ENCODE data around the gene GJA9.

GJA9 gene

DNA sequence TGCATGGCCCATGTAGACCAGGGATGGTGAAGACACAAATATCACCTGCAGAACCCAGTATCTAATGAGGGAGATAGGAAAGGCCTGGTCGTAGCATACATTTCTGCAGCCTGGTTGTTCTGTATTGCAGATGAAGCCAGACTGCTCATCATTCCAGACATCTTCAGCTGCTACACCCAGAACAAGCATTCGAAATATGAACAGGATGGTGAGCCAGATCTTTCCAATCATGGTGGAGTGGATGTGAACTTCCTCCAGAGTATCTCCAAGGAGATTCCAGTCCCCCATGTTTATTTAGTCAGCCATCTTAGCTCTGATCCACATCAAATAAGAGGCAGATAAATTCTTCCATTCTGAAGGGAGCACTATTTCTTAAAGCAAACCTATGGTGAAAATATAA lies 5.6 kb downstream of the GJA9 start:
- Histone ChIP-seq H3K36me3 (ENCODE audit: insufficient read depth, insufficient read length, low read length) (no peaks in the 10 kb centered on the region), H3K9me3 (ENCODE audit: insufficient read depth, low read length) (no peaks in the 10 kb centered on the region), H3K27me3 (ENCODE audit: insufficient read depth, insufficient read length) (no peaks in the 10 kb centered on the region), H3K4me3 (ENCODE audit: insufficient read length, low read depth) (no peak overlapping the region), H3K4me1 (ENCODE audit: insufficient read depth, insufficient read length) (peaks cover 3% of the 10 kb centered on the region), H3K9ac (ENCODE audit: insufficient read length, low read depth) (no peak overlapping the region)
- TF ChIP-seq SUZ12 (IDR thresholded peaks at IDR 0.05; ENCODE audit: extremely low read depth, insufficient read depth, insufficient read length) (no peak), YY1 (IDR thresholded peaks at IDR 0.05; ENCODE audit: insufficient read depth, insufficient read length) (no peak), ZNF274 (IDR thresholded peaks at IDR 0.05; ENCODE audit: low read depth, low read length) (no peak)
- DNase-seq (ENCODE audit: low read depth, low spot score) = no peak

DNA sequence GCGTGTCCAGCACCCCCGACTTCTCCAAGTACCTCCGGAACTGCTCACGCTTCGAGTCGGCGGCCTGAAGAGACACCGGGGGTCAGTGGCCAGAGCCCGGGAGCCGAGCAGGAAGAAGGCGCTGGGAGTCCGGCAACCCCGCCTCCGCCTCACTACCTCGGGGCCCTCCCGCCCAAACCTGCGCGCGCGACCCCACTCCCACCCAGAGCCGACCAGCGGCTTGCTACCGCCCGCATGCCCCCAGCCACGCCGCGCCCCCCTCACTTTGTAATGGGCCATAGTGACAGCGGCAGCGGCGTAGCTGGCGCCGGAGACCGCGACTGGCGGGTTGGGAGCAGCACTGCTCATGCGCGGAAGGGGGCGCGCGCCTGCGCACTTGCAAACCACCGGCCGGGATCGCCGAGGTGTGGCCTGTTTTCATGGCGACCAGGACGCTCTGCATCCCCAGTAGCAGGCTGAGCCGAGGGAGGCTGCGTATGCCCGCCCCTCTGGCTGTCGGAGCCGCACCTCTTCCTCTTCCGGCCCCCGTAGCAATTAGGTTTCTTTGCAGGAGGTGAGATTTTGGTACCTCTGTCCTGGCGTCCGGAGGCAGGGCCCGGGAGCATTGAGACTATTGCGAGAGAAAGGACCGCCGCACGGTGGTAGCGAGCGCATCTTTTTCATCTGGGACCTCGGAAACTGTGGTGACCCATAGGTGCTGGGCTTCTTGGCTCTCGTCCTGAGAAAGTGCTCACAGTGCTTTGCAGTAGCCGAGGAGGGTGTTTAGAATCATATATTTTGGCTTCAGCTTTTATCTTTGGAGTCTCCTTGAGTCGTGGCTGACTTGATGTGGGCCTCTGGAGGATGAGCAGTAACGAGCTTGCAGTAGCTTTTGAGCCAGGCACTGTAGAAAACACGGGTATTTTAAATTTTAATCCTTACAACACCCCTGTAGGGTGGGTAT lies 8.1 kb downstream of the GJA9 start, which contains the start of gene MYCBP:
Gene MYCBP, minus strand, starts transcription at position 322 of the 943 bp plus-strand sequence. Its CDS starts 43 bp downstream, at position 279.
- Histone ChIP-seq H3K27me3 (ENCODE audit: insufficient read depth, insufficient read length) (no peaks in the 10 kb centered on the region), H3K4me3 (ENCODE audit: insufficient read length, low read depth) (peak within 1 kb of the TSS; percentile 96), H3K4me1 (ENCODE audit: insufficient read depth, insufficient read length) (peaks cover 3% of the 10 kb centered on the region), H3K9me3 (ENCODE audit: insufficient read depth, low read length) (no peaks in the 10 kb centered on the region), H3K36me3 (ENCODE audit: insufficient read depth, insufficient read length, low read length) (no peaks in the 10 kb centered on the region), H3K9ac (ENCODE audit: insufficient read length, low read depth) (peak within 1 kb of the TSS; percentile 97)
- peak; percentile 99 for DNase-seq (ENCODE audit: low read depth, low spot score)
- TF ChIP-seq ZNF274 (IDR thresholded peaks at IDR 0.05; ENCODE audit: low read depth, low read length) (no peak), YY1 (IDR thresholded peaks at IDR 0.05; ENCODE audit: insufficient read depth, insufficient read length) (peak; percentile 34), SUZ12 (IDR thresholded peaks at IDR 0.05; ENCODE audit: extremely low read depth, insufficient read depth, insufficient read length) (no peak)

DNA sequence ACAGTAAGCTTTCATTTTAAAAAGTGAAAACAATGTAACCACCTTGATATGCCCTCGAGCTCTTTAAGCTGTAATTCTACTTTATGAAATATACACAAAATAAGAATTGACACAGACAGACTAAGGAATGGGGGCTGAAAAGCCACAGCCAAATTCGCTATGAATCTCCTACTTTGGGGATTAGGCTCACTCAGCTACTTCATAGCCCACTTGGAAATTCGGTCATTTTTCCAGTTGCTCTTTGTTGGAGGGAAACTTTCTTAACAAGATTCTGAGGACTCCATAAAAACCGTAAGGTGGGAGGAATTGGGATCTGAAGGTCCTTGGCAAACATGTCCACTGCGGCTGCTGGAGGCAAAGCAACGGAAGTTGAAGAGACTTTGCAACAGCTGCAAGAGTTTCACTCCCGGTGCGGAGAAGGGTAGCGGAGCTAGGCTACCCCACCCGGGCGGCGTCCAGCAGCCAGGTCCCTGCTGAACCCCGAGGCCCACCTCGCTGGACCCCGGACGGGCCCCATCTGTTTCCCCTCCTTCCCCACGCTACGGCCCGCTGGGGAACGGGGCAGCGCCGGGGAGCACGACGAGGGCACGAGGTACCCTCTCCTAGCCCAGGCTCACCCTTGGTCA lies 8.9 kb downstream of the GJA9 start:
- H3K9ac ChIP-seq (ENCODE audit: insufficient read length, low read depth) = peak overlapping the region; percentile 97
- H3K4me1 ChIP-seq (ENCODE audit: insufficient read depth, insufficient read length) = peaks cover 3% of the 10 kb centered on the region
- H3K9me3 ChIP-seq (ENCODE audit: insufficient read depth, low read length) = no peaks in the 10 kb centered on the region
- H3K4me3 ChIP-seq (ENCODE audit: insufficient read length, low read depth) = peak overlapping the region; percentile 96
- H3K36me3 ChIP-seq (ENCODE audit: insufficient read depth, insufficient read length, low read length) = no peaks in the 10 kb centered on the region
- DNase-seq (ENCODE audit: low read depth, low spot score) = peak; percentile 15
- no peaks in the 10 kb centered on the region for H3K27me3 ChIP-seq (ENCODE audit: insufficient read depth, insufficient read length)
- TF ChIP-seq ZNF274 (IDR thresholded peaks at IDR 0.05; ENCODE audit: low read depth, low read length) (no peak), YY1 (IDR thresholded peaks at IDR 0.05; ENCODE audit: insufficient read depth, insufficient read length) (no peak), SUZ12 (IDR thresholded peaks at IDR 0.05; ENCODE audit: extremely low read depth, insufficient read depth, insufficient read length) (no peak)

DNA sequence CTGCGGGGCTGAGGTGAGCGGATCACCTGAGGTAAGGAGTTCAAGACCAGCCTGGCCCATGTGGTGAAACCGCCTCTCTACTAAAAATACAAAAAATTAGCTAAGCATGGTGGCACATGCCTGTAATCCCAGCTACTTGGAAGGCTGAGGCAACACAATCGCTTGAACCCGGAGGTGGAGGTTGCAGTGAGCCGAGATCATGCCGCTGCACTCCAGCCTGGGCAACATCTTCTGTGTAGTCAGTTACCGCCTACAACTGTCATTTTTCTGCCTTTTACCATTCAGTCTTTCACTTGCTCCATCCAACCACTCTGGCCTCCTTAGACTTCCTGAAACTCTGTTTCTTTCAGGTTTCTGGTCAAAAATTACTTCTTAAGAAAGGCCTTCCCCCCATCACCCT lies 10.4 kb downstream of the GJA9 start:
- Histone ChIP-seq H3K4me3 (ENCODE audit: insufficient read length, low read depth) (no peak overlapping the region), H3K9me3 (ENCODE audit: insufficient read depth, low read length) (no peaks in the 10 kb centered on the region)
- TF ChIP-seq ZNF274 (IDR thresholded peaks at IDR 0.05; ENCODE audit: low read depth, low read length) (no peak), SUZ12 (IDR thresholded peaks at IDR 0.05; ENCODE audit: extremely low read depth, insufficient read depth, insufficient read length) (no peak), YY1 (IDR thresholded peaks at IDR 0.05; ENCODE audit: insufficient read depth, insufficient read length) (no peak)

DNA sequence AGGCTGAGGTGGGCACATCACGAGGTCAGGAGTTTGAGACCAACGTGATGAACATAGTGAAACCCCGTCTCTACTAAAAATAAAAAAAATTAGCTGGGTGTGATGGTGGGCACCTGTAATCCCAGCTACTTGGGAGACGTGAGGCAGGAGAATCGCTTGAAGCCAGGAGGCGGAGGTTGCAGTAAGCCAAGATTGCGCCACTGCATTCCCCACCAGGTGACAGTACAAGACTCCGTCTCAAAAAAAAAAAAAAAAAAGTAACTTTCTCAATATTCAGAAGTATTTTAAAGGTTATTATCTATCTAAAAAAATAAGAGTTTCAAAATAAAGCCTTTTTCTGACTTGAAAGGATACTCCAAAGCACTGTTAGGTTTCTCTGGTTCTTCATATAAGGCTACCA lies 14.2 kb downstream of the GJA9 start:
- TF ChIP-seq SUZ12 (IDR thresholded peaks at IDR 0.05; ENCODE audit: extremely low read depth, insufficient read depth, insufficient read length) = no peak
- no peak for TF ChIP-seq ZNF274 (IDR thresholded peaks at IDR 0.05; ENCODE audit: low read depth, low read length)
- Histone ChIP-seq H3K9me3 (ENCODE audit: insufficient read depth, low read length) (no peaks in the 10 kb centered on the region), H3K9ac (ENCODE audit: insufficient read length, low read depth) (no peak overlapping the region), H3K36me3 (ENCODE audit: insufficient read depth, insufficient read length, low read length) (peaks cover 30% of the 10 kb centered on the region), H3K4me1 (ENCODE audit: insufficient read depth, insufficient read length) (no peaks in the 10 kb centered on the region), H3K27me3 (ENCODE audit: insufficient read depth, insufficient read length) (no peaks in the 10 kb centered on the region), H3K4me3 (ENCODE audit: insufficient read length, low read depth) (no peak overlapping the region)
- no peak for DNase-seq (ENCODE audit: low read depth, low spot score)

More for the DNA sequence above, 10.4 kb downstream of the GJA9 start:
- peaks cover 3% of the 10 kb centered on the region for H3K4me1 ChIP-seq (ENCODE audit: insufficient read depth, insufficient read length)
- no peaks in the 10 kb centered on the region for H3K27me3 ChIP-seq (ENCODE audit: insufficient read depth, insufficient read length)
- peaks cover 11% of the 10 kb centered on the region for H3K36me3 ChIP-seq (ENCODE audit: insufficient read depth, insufficient read length, low read length)
- DNase-seq (ENCODE audit: low read depth, low spot score) = no peak
- H3K9ac ChIP-seq (ENCODE audit: insufficient read length, low read depth) = no peak overlapping the region

DNA sequence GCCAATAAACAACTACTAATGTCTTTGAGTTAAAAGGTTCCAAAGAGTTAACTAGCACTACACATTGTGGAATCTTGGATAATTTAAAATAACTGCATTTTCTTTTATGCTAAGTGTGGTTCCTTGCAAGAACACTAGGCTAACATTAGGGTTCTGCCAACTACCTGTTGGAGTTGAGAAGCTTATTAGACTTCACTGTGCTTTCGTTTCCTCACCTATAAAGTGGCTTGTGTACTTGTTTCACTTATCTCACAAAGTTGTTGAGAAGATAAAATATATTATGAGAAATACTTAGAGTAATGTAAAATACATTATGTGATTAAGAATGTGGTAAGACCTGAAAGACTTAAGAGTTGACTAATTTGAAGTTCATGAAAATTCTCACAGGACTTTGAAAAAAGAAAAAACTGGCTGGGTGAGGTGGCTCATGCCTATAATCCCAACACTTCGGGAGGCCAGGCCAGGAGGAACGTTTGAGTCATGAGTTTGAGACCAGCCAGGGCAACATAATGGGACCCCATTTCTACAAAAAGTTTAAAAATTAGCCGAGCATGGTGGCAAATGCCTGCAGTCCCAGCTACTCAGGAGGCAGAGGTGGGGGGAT lies 16.2 kb downstream of the GJA9 start:
- no peaks in the 10 kb centered on the region for H3K9me3 ChIP-seq (ENCODE audit: insufficient read depth, low read length)
- no peak for DNase-seq (ENCODE audit: low read depth, low spot score)
- H3K27me3 ChIP-seq (ENCODE audit: insufficient read depth, insufficient read length) = no peaks in the 10 kb centered on the region
- TF ChIP-seq ZNF274 (IDR thresholded peaks at IDR 0.05; ENCODE audit: low read depth, low read length) (no peak), SUZ12 (IDR thresholded peaks at IDR 0.05; ENCODE audit: extremely low read depth, insufficient read depth, insufficient read length) (no peak), YY1 (IDR thresholded peaks at IDR 0.05; ENCODE audit: insufficient read depth, insufficient read length) (no peak)
- no peak overlapping the region for H3K4me3 ChIP-seq (ENCODE audit: insufficient read length, low read depth)
- no peaks in the 10 kb centered on the region for H3K4me1 ChIP-seq (ENCODE audit: insufficient read depth, insufficient read length)
- peaks cover 32% of the 10 kb centered on the region for H3K36me3 ChIP-seq (ENCODE audit: insufficient read depth, insufficient read length, low read length)
- H3K9ac ChIP-seq (ENCODE audit: insufficient read length, low read depth) = no peak overlapping the region

DNA sequence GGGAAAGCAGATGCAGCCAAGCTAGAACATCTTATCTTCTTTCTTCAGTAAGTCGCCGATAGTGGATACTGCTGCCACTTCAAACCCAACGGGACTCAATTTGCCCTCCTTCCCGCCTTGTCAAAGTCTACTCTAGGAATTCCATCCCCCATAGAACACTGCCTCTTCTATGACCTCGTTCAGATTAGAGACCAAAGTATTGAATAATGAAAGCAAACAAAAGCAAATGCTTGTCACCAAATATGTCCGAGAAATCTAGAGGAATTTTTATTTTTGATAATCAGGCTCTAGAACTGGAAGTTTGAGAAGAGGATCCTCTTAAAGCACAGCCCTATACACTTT lies 21.0 kb downstream of the GJA9 start:
- no peaks in the 10 kb centered on the region for H3K4me1 ChIP-seq (ENCODE audit: insufficient read depth, insufficient read length)
- DNase-seq (ENCODE audit: low read depth, low spot score) = no peak
- TF ChIP-seq SUZ12 (IDR thresholded peaks at IDR 0.05; ENCODE audit: extremely low read depth, insufficient read depth, insufficient read length) = no peak
- no peak for TF ChIP-seq ZNF274 (IDR thresholded peaks at IDR 0.05; ENCODE audit: low read depth, low read length)
- TF ChIP-seq YY1 (IDR thresholded peaks at IDR 0.05; ENCODE audit: insufficient read depth, insufficient read length) = no peak

More for the DNA sequence above, 21.0 kb downstream of the GJA9 start:
- Histone ChIP-seq H3K9me3 (ENCODE audit: insufficient read depth, low read length) (no peaks in the 10 kb centered on the region), H3K4me3 (ENCODE audit: insufficient read length, low read depth) (peak overlapping the region; percentile 95), H3K27me3 (ENCODE audit: insufficient read depth, insufficient read length) (no peaks in the 10 kb centered on the region), H3K9ac (ENCODE audit: insufficient read length, low read depth) (peak overlapping the region; percentile 97), H3K36me3 (ENCODE audit: insufficient read depth, insufficient read length, low read length) (peaks cover 34% of the 10 kb centered on the region)

Measured in NT2/D1 (cell line).